KMS-11 (cell line): Measurements from ENCODE around the gene NEUROG2.

Experiments
- H2AFZ ChIP-seq: fragments of 200-600 bp; sonication (generic); 2 replicates; pipeline ENCODE4 v1.6.1; 2016; ENCODE audit warnings: antibody characterized with exemption, mixed run types, low read depth
- H3K27ac ChIP-seq: fragments of 200-600 bp; sonication (generic); 2 replicates; pipeline ENCODE4 v1.6.1; 2016; ENCODE audit warnings: mild to moderate bottlenecking, mixed run types
- H3K27me3 ChIP-seq: fragments of 200-600 bp; sonication (generic); 2 replicates; pipeline ENCODE4 v1.6.1; 2017; ENCODE audit warnings: mild to moderate bottlenecking, low read depth, mixed run types, moderate library complexity; ENCODE audit not compliant: insufficient read depth
- H3K36me3 ChIP-seq: fragments of 200-600 bp; sonication (generic); 2 replicates; pipeline ENCODE4 v1.6.1; 2017; ENCODE audit warnings: mild to moderate bottlenecking, mixed run types; ENCODE audit not compliant: insufficient read depth
- H3K4me1 ChIP-seq: fragments of 200-600 bp; sonication (generic); 2 replicates; pipeline ENCODE4 v1.6.1; 2016; ENCODE audit warnings: mild to moderate bottlenecking, low read depth, mixed run types; ENCODE audit not compliant: poor library complexity, severe bottlenecking
- H3K4me2 ChIP-seq: fragments of 200-600 bp; sonication (generic); 2 replicates; pipeline ENCODE4 v1.7.0; 2016; ENCODE audit warnings: mild to moderate bottlenecking, mixed run types
- H3K4me3 ChIP-seq: fragments of 200-600 bp; sonication (generic); IDR thresholded peaks from 2 replicates; pipeline ENCODE4 v1.6.1; 2017; ENCODE audit warnings: low read depth, low read length, mixed read lengths; ENCODE audit not compliant: insufficient read depth
- H3K79me2 ChIP-seq: fragments of 200-600 bp; sonication (generic); 2 replicates; pipeline ENCODE4 v1.6.1; 2016; ENCODE audit warnings: low read depth, mixed run types; ENCODE audit not compliant: insufficient read depth
- H3K9ac ChIP-seq: fragments of 200-600 bp; sonication (generic); 2 replicates; pipeline ENCODE4 v1.6.1; 2016; ENCODE audit warnings: mild to moderate bottlenecking, mixed run types
- H4K20me1 ChIP-seq: fragments of 200-600 bp; sonication (generic); 2 replicates; pipeline ENCODE4 v1.6.1; 2016; ENCODE audit warnings: mild to moderate bottlenecking, mixed run types; ENCODE audit not compliant: insufficient read depth
- CTCF ChIP-seq: fragments of 200-600 bp; sonication (generic); conservative IDR thresholded peaks from 2 replicates; pipeline ENCODE4 v1.6.1; 2017; ENCODE audit warnings: low read depth, mild to moderate bottlenecking, antibody characterized with exemption, low read length, moderate library complexity, mixed read lengths

NEUROG2 gene

GRCh38 chr4:112516471-112517066, 589 bp upstream of the NEUROG2 start:
- H3K27me3 ChIP-seq = 0 out of 2 replicates have a peak, but pooled peaks cover 5% of the 10 kb centered on the region

DNA sequence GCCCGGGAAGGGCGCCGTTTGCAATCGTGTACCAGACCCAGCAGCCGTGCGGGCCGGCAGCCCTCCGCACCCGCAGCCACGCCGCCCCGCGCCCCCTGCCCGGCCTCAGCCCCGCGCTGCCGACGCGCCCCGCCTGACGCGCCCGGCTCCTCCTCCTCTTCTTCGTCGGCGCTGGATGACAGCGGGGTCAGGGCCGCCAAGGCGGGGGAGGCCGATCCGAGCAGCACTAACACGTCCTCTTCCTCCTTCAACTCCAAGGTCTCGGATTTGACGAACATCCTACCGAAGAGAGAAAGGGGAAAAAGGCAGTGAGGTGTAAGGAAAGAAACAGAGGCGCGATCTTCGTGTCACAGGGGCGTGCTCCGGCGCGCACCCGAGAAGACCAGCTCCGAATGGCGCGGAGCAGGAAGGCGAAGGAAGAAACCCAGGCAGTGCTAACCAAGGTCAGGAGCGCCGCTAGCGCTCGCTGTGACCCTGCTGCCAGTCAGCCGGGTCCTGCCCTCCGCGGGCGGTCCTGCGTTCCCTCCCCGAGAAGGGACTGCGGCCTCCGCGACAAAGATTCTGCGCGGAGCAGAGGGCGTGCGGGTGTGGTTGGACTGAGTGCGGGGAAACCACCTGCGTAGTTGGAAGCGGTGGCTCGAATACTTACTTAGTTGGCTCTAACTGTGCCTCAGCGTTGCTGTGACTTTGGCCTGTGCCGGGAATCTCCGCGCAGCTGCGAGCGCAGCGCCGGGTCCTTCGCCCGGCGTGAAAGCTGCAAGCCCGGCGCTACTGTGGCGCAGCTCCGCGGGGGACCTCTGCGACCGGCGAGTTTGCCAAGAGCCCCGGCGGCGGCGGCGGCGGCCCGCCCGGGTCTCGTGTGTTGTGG, 548 bp downstream of the NEUROG2 start:
- Histone ChIP-seq H3K4me2 (peak overlapping the region; percentile 78), H3K9ac (peak overlapping the region; percentile 47; the same call in 1 of the 2 replicates), H2AFZ (peak overlapping the region; percentile 99)

More at GRCh38 chr4:112516471-112517066, 589 bp upstream of the NEUROG2 start:
- H4K20me1 ChIP-seq = no peaks in the 10 kb centered on the region
- peak overlapping the region; percentile 99 for H2AFZ ChIP-seq
- no peak overlapping the region for H3K27ac ChIP-seq
- no peaks in the 10 kb centered on the region for H3K79me2 ChIP-seq
- H3K9ac ChIP-seq = no peak overlapping the region
- peak overlapping the region; percentile 46 for H3K4me3 ChIP-seq
- no peak for TF ChIP-seq CTCF
- H3K4me1 ChIP-seq = peaks cover 30% of the 10 kb centered on the region
- peak overlapping the region; percentile 78 for H3K4me2 ChIP-seq
- no peaks in the 10 kb centered on the region for H3K36me3 ChIP-seq

GRCh38 chr4:112514647-112515197, 1.3 kb downstream of the NEUROG2 start:
- H3K4me2 ChIP-seq = peak overlapping the region; percentile 78

More for the DNA sequence above, 548 bp downstream of the NEUROG2 start:
- no peak overlapping the region for H3K4me3 ChIP-seq
- H3K27ac ChIP-seq = peak overlapping the region; percentile 20; the same call in 1 of the 2 replicates
- TF ChIP-seq CTCF = no peak
- no peaks in the 10 kb centered on the region for H4K20me1 ChIP-seq
- H3K79me2 ChIP-seq = no peaks in the 10 kb centered on the region
- H3K36me3 ChIP-seq = no peaks in the 10 kb centered on the region
- 0 out of 2 replicates have a peak, but pooled peaks cover 5% of the 10 kb centered on the region for H3K27me3 ChIP-seq
- H3K4me1 ChIP-seq = peaks cover 30% of the 10 kb centered on the region

More at GRCh38 chr4:112514647-112515197, 1.3 kb downstream of the NEUROG2 start:
- Histone ChIP-seq H3K4me3 (no peak overlapping the region), H2AFZ (peak overlapping the region; percentile 99), H3K27ac (no peak overlapping the region; the same call in 1 of the 2 replicates), H3K79me2 (no peaks in the 10 kb centered on the region), H3K9ac (peak overlapping the region; percentile 47; the same call in 1 of the 2 replicates), H3K27me3 (0 out of 2 replicates have a peak, but pooled peaks cover 5% of the 10 kb centered on the region), H4K20me1 (no peaks in the 10 kb centered on the region), H3K36me3 (no peaks in the 10 kb centered on the region), H3K4me1 (peaks cover 30% of the 10 kb centered on the region)
- peak; percentile 6; the same call in 1 of the 2 replicates for TF ChIP-seq CTCF
